Activated naive CD8-positive, alpha-beta T cell (primary cell): ENCODE measurements around the gene CMSS1.

Experiments
- H3K27ac Mint-ChIP-seq: one replicate; pipeline ENCODE4 v1.8.0; 2021; ENCODE audit warnings: mixed read lengths
- H3K27me3 Mint-ChIP-seq: one replicate; pipeline ENCODE4 v1.8.0; 2021; ENCODE audit warnings: mixed read lengths
- H3K36me3 Mint-ChIP-seq: one replicate; pipeline ENCODE4 v1.8.0; 2021; ENCODE audit warnings: mixed read lengths
- H3K4me1 Mint-ChIP-seq: one replicate; pipeline ENCODE4 v1.8.0; 2021; ENCODE audit warnings: low read depth, mixed read lengths
- H3K4me3 Mint-ChIP-seq: one replicate; pipeline ENCODE4 v1.8.0; 2021; ENCODE audit warnings: mild to moderate bottlenecking, mixed read lengths
- H3K9me3 Mint-ChIP-seq: one replicate; pipeline ENCODE4 v1.8.0; 2021; ENCODE audit warnings: low read depth, mixed read lengths

Gene CMSS1

GRCh38 chr3:100197876-100198275 is 380.2 kb downstream of the CMSS1 start:
- Mint-ChIP-seq H3K4me1 (no peaks in the 10 kb centered on the region), H3K27me3 (no peaks in the 10 kb centered on the region), H3K36me3 (peaks cover 7% of the 10 kb centered on the region), H3K27ac (no peak overlapping the region), H3K4me3 (no peak overlapping the region), H3K9me3 (peaks cover 3% of the 10 kb centered on the region)

- Mint-ChIP-seq H3K27me3 (no peaks in the 10 kb centered on the region), H3K27ac (no peak overlapping the region), H3K36me3 (peaks cover 7% of the 10 kb centered on the region), H3K9me3 (peaks cover 3% of the 10 kb centered on the region), H3K4me1 (no peaks in the 10 kb centered on the region), H3K4me3 (no peak overlapping the region)
These were observed 381.1 kb downstream of the CMSS1 start for GRCh38 chr3:100198579-100199269.

GRCh38 chr3:100205171-100205570 is 387.5 kb downstream of the CMSS1 start:
- H3K36me3 Mint-ChIP-seq, result no peaks in the 10 kb centered on the region
- no peaks in the 10 kb centered on the region for H3K9me3 Mint-ChIP-seq
- H3K4me3 Mint-ChIP-seq, result no peak overlapping the region
- no peaks in the 10 kb centered on the region for H3K27me3 Mint-ChIP-seq
- no peak overlapping the region for H3K27ac Mint-ChIP-seq
- H3K4me1 Mint-ChIP-seq, result peaks cover 7% of the 10 kb centered on the region

GRCh38 chr3:100206687-100207086 is 389.0 kb downstream of the CMSS1 start:
- H3K4me3 Mint-ChIP-seq, result no peak overlapping the region
- no peaks in the 10 kb centered on the region for H3K27me3 Mint-ChIP-seq
- H3K4me1 Mint-ChIP-seq, result peaks cover 17% of the 10 kb centered on the region
- H3K36me3 Mint-ChIP-seq, result peaks cover 2% of the 10 kb centered on the region
- H3K27ac Mint-ChIP-seq, result no peak overlapping the region
- H3K9me3 Mint-ChIP-seq, result no peaks in the 10 kb centered on the region

- no peak overlapping the region for H3K27ac Mint-ChIP-seq
- H3K36me3 Mint-ChIP-seq, result peaks cover 2% of the 10 kb centered on the region
These were observed 390.2 kb downstream of the CMSS1 start for GRCh38 chr3:100207886-100208285.

GRCh38 chr3:100209169-100209568 is 391.5 kb downstream of the CMSS1 start:
- no peak overlapping the region for H3K4me3 Mint-ChIP-seq
- H3K4me1 Mint-ChIP-seq, result peaks cover 17% of the 10 kb centered on the region
- H3K36me3 Mint-ChIP-seq, result peaks cover 2% of the 10 kb centered on the region
- H3K27me3 Mint-ChIP-seq, result no peaks in the 10 kb centered on the region
- no peaks in the 10 kb centered on the region for H3K9me3 Mint-ChIP-seq
- H3K27ac Mint-ChIP-seq, result no peak overlapping the region

More at GRCh38 chr3:100207886-100208285, 390.2 kb downstream of the CMSS1 start:
- no peaks in the 10 kb centered on the region for H3K9me3 Mint-ChIP-seq
- no peaks in the 10 kb centered on the region for H3K27me3 Mint-ChIP-seq
- H3K4me3 Mint-ChIP-seq, result no peak overlapping the region
- peaks cover 17% of the 10 kb centered on the region for H3K4me1 Mint-ChIP-seq

GRCh38 chr3:100209948-100210771 is 392.5 kb downstream of the CMSS1 start:
- H3K4me3 Mint-ChIP-seq, result peak overlapping the region; percentile 46
- H3K27me3 Mint-ChIP-seq, result no peaks in the 10 kb centered on the region
- H3K9me3 Mint-ChIP-seq, result no peaks in the 10 kb centered on the region
- H3K27ac Mint-ChIP-seq, result peak overlapping the region; percentile 72
- H3K36me3 Mint-ChIP-seq, result peaks cover 2% of the 10 kb centered on the region
- peaks cover 17% of the 10 kb centered on the region for H3K4me1 Mint-ChIP-seq

DNA sequence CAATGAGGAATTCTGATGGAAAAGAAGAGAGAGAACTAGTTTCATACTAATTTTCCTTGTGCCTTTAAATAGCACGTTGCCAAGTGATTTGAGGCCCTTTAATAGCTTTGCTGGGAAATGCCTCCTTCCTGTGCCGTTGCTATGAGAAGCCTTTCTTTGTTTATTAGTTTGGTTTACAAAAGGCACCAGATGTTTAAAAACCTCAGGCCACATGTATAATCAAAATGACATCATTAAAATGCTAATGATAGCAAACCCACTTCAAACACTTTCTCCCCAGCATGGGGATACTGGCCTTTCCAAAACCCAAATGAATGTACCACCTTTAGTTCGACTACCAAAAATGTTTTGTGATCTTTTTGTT is 393.1 kb downstream of the CMSS1 start:
- Mint-ChIP-seq H3K27me3 (peaks cover 1% of the 10 kb centered on the region), H3K27ac (no peak overlapping the region), H3K4me3 (no peak overlapping the region), H3K9me3 (no peaks in the 10 kb centered on the region), H3K36me3 (peaks cover 2% of the 10 kb centered on the region), H3K4me1 (peaks cover 17% of the 10 kb centered on the region)

DNA sequence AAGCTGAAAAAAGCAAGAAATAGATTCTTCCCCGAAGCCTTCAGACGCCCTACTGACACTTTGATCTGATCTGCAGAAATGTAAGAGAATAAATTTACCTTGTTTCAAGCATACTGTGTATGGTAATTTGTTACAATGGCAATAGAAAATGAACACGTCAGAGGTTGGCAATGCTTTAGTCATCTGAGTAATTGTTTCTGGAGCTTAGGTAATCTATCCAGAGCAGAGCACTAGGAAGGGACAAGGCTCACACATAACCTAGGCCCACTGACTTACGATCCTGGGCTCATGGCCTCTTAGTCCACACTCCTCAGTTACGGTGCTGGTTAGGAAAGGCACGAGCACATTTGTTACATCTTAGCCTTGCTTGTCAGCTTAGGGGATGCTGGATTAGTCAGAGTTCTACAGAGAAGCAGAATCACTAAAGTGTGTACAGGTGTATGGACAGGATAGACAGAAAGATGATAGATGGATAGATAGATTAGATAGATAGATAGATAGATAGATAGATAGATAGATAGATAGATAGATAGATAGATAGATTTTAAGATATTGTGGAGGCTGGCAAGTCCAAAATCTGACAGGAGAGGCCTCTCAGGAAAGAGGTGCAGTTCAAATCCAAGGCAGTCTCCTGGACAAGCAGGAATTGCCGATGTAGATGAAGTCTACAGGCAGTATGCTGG is 396.4 kb downstream of the CMSS1 start:
- no peak overlapping the region for H3K4me3 Mint-ChIP-seq
- H3K36me3 Mint-ChIP-seq, result peaks cover 4% of the 10 kb centered on the region
- peaks cover 3% of the 10 kb centered on the region for H3K9me3 Mint-ChIP-seq
- H3K27ac Mint-ChIP-seq, result no peak overlapping the region
- peaks cover 6% of the 10 kb centered on the region for H3K27me3 Mint-ChIP-seq
- H3K4me1 Mint-ChIP-seq, result peaks cover 17% of the 10 kb centered on the region

DNA sequence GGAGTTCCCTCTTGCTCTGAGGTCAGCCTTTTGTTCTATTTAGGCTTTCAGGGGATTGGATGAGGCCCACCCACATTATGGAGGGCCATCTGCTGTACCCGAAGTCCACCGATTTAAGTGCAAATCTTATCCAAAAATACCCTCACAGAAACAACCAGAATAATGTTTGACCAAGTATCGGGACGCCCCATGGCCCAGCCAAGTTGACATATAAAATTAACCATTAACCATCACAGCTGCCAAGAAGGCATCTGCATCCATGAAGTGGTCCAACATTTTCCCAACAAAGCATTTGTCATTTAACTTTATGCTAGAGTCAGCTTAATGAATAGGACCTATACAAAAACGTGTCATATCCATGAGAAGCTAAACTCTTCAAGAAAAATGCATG is 396.9 kb downstream of the CMSS1 start:
- peaks cover 7% of the 10 kb centered on the region for H3K9me3 Mint-ChIP-seq
- peaks cover 6% of the 10 kb centered on the region for H3K27me3 Mint-ChIP-seq
- H3K4me1 Mint-ChIP-seq, result peaks cover 16% of the 10 kb centered on the region
- no peak overlapping the region for H3K4me3 Mint-ChIP-seq
- H3K36me3 Mint-ChIP-seq, result peaks cover 4% of the 10 kb centered on the region
- no peak overlapping the region for H3K27ac Mint-ChIP-seq

DNA sequence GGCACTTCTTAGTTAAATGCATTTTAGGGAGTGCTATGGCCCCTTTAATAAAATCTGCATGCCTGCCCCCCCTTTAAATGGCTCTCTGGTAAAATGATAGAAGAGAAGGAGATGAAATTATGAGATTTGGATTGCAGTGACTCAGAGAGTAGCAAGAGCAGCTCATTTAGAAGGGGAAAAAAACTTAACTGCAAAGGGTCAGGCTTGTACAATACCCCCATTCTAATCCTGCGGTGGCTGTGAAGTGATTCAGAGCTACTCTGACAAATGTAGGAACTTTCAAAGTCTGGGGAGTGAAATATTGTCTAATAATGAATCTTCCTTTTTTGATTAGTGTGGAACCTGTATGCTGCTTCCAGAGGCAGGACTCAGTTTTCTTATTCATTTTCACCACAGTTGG is 399.1 kb downstream of the CMSS1 start:
- Mint-ChIP-seq H3K4me3 (no peak overlapping the region), H3K4me1 (no peaks in the 10 kb centered on the region), H3K36me3 (peaks cover 2% of the 10 kb centered on the region), H3K27me3 (peaks cover 6% of the 10 kb centered on the region), H3K27ac (no peak overlapping the region), H3K9me3 (peaks cover 7% of the 10 kb centered on the region)

DNA sequence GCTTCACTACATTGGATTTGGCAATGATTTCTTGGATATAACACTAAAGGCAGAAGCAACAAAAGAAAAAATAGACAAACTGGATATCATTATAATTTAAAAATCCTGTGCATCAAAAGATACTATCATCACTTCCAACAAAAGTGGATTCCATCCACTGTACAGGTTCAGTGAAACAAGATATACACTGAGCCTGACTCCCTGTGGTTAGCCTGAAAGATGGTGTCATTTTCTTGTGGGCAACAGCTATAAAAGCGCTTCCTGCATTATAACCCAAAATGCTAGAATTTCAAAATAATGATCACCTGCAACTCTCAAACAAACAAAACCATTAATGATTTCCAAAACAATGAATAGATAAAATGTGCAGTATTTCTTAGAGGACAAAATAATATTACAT is 403.5 kb downstream of the CMSS1 start:
- Mint-ChIP-seq H3K27me3 (peaks cover 4% of the 10 kb centered on the region), H3K27ac (no peak overlapping the region), H3K4me3 (no peak overlapping the region), H3K36me3 (peaks cover 2% of the 10 kb centered on the region), H3K9me3 (peaks cover 7% of the 10 kb centered on the region), H3K4me1 (no peaks in the 10 kb centered on the region)

GRCh38 chr3:100225193-100225592 is 407.5 kb downstream of the CMSS1 start:
- H3K36me3 Mint-ChIP-seq, result no peaks in the 10 kb centered on the region
- H3K27ac Mint-ChIP-seq, result no peak overlapping the region
- H3K4me3 Mint-ChIP-seq, result no peak overlapping the region
- no peaks in the 10 kb centered on the region for H3K9me3 Mint-ChIP-seq
- H3K27me3 Mint-ChIP-seq, result no peaks in the 10 kb centered on the region
- H3K4me1 Mint-ChIP-seq, result no peaks in the 10 kb centered on the region

DNA sequence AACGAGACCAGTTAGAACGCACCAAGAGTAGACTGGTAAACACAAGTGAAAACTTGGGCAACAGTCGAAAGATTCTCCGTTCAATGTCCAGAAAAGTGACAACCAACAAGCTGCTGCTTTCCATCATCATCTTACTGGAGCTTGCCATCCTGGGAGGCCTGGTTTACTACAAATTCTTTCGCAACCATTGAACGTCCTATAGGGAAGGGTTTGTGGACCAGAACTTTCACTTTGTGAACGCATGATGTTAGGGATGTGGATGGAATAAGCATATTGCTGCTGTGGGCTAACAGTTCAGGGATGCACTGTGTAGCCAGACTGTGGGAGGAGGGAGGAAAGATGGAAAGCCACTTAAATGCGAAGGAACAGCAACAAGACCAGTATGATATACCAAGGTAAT is 408.2 kb downstream of the CMSS1 start:
- H3K27ac Mint-ChIP-seq, result no peak overlapping the region
- H3K4me1 Mint-ChIP-seq, result no peaks in the 10 kb centered on the region
- H3K36me3 Mint-ChIP-seq, result no peaks in the 10 kb centered on the region
- H3K4me3 Mint-ChIP-seq, result no peak overlapping the region
- no peaks in the 10 kb centered on the region for H3K9me3 Mint-ChIP-seq
- H3K27me3 Mint-ChIP-seq, result no peaks in the 10 kb centered on the region

DNA sequence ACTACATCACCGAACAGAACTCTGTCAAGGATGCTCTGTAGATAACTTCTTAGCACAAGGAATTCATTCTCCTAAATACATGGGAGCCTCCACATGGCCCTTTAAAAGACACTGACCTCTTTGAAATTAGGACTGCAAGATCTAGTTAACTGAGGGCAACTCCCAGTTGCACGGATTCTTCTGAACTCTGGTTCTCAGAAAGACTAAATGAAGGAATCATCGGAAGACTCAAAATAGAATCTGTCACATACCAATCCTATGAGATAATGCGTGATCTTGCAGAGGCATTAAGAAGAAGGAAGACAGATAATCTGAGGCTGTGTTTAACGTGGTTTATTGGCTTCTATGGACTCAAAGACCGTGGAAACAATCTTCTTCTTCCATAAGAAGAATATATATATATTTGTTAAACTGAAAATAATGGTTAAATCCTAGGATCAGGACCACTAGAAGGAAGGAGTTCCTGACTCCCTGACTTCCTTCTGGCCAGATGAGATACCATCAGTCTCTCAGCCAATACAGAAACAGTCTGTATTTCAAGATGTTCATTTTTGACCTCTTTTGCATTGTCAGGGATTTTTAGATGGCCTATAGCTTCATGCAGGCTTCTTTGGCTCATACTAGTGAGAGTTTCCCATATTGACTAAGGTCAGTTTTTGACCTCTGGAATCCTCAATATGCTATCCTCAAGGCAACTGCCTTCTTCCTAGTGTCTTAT is 409.2 kb downstream of the CMSS1 start:
- Mint-ChIP-seq H3K27ac (no peak overlapping the region), H3K36me3 (no peaks in the 10 kb centered on the region), H3K4me1 (no peaks in the 10 kb centered on the region)

More for the DNA sequence above, 409.2 kb downstream of the CMSS1 start:
- no peaks in the 10 kb centered on the region for H3K9me3 Mint-ChIP-seq
- no peaks in the 10 kb centered on the region for H3K27me3 Mint-ChIP-seq
- H3K4me3 Mint-ChIP-seq, result no peak overlapping the region
